Kidney epithelial cell (primary cell): Measurements from ENCODE around the gene HLX. TPM values are rescaled to one million over a fixed set of nuclear protein-coding genes. Genes with fewer than 3 reads are reported as not detected.

Experiments used
- DNase-seq: peaks from one replicate; pipeline ENCODE4 v3.0.0-alpha.2; 2010; ENCODE audit warnings: low read depth
- H3K27me3 ChIP-seq: 2 replicates; pipeline ENCODE4 v1.6.0; 2011; ENCODE audit warnings: low read length; ENCODE audit not compliant: control insufficient read depth, insufficient read depth
- H3K36me3 ChIP-seq: 2 replicates; pipeline ENCODE4 v1.5.1; 2011; ENCODE audit warnings: low read length; ENCODE audit not compliant: control insufficient read depth, insufficient read depth
- H3K4me3 ChIP-seq: 2 replicates; pipeline ENCODE4 v1.5.1; 2011; ENCODE audit warnings: low read depth, mild to moderate bottlenecking, control low read depth, low read length
- total RNA-seq: library from RNA; depleted of rRNA; stranded (reverse); fragments of >200 nt; gene quantifications from 2 replicates; pipeline ENCODE4 v1.2.3, GENCODE V29; 2015
- TF ChIP-seq, protein P1 (sequence below): IDR thresholded peaks from 2 replicates; pipeline ENCODE4 v1.5.1; 2011; ENCODE audit warnings: mild to moderate bottlenecking, moderate library complexity, low read length, control low read depth, inconsistent platforms; ENCODE audit not compliant: insufficient read depth, poor library complexity, severe bottlenecking

HLX gene
- total RNA-seq, 1 donor from 2014 or later: 3.2 TPM

DNA sequence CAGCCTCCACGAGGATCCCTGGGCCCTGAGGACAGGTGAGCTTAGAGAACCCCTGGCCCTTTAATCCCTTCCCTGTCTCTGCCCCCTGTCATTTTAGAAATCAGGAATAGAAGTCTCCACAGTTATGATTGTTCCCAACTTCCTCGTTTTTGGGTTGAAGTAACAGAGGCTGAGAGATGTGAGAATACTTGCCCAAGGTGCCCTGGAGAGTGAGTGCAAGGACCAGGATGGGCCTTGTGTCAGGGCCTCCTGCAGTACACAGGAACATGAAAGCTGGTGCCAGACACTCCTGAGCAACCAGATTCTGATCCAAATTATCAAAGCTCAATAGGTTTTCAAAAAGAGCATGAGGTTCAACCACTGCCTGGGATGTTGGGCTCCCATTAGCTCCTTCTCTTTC, 10.1 kb downstream of the HLX start:
- no peak for DNase-seq
- TF ChIP-seq, protein P1, sequence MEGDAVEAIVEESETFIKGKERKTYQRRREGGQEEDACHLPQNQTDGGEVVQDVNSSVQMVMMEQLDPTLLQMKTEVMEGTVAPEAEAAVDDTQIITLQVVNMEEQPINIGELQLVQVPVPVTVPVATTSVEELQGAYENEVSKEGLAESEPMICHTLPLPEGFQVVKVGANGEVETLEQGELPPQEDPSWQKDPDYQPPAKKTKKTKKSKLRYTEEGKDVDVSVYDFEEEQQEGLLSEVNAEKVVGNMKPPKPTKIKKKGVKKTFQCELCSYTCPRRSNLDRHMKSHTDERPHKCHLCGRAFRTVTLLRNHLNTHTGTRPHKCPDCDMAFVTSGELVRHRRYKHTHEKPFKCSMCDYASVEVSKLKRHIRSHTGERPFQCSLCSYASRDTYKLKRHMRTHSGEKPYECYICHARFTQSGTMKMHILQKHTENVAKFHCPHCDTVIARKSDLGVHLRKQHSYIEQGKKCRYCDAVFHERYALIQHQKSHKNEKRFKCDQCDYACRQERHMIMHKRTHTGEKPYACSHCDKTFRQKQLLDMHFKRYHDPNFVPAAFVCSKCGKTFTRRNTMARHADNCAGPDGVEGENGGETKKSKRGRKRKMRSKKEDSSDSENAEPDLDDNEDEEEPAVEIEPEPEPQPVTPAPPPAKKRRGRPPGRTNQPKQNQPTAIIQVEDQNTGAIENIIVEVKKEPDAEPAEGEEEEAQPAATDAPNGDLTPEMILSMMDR: no peak
- no peaks in the 10 kb centered on the region for H3K36me3 ChIP-seq
- no peak overlapping the region for H3K4me3 ChIP-seq
- H3K27me3 ChIP-seq: peaks cover 96% of the 10 kb centered on the region

DNA sequence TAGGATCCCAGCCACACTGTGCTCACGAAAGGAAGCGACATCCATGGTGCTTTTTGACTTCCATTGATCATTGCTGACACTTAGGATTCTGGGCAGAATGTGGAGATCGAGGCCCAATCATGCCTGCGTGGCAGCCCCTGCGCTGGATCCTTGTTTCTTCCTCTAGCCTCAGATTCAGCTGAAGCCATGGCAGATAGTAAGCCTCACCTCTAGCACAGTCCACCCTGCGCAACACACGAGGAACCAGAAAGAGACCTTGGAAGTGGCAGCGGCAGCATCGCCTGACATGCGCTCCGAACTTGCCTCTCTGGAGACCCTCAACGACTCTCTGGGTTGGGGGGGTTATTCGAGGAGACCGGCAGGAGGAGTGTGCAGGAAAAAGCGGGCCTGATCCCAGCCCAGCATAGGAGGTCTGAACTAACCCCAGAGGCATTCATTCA, 10.6 kb downstream of the HLX start:
- TF ChIP-seq, protein P1: no peak
- DNase-seq: no peak
- Histone ChIP-seq H3K36me3 (no peaks in the 10 kb centered on the region), H3K4me3 (no peak overlapping the region), H3K27me3 (peaks cover 96% of the 10 kb centered on the region)

DNA sequence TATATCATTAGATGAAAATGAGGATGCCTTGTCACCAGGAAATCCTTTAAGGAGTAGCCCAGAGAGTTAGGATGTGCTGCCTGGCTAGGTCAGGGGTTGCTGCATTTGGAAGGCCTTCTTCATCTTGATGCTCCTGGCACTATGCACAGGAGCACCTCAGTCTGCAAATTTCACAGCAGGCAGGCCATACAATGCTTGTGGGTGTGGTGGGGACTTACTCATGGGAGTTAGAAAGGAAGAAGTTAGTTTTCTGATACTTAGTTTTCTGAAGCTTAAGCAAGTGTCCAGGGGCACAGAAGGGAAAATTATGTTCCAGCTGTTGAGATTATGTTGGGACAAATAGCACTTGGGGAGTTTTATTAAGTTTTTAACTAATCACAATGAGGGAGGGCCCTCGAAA, 11.4 kb downstream of the HLX start:
- TF ChIP-seq, protein P1: no peak
- Histone ChIP-seq H3K36me3 (no peaks in the 10 kb centered on the region), H3K4me3 (no peak overlapping the region), H3K27me3 (peaks cover 96% of the 10 kb centered on the region)
- no peak for DNase-seq

DNA sequence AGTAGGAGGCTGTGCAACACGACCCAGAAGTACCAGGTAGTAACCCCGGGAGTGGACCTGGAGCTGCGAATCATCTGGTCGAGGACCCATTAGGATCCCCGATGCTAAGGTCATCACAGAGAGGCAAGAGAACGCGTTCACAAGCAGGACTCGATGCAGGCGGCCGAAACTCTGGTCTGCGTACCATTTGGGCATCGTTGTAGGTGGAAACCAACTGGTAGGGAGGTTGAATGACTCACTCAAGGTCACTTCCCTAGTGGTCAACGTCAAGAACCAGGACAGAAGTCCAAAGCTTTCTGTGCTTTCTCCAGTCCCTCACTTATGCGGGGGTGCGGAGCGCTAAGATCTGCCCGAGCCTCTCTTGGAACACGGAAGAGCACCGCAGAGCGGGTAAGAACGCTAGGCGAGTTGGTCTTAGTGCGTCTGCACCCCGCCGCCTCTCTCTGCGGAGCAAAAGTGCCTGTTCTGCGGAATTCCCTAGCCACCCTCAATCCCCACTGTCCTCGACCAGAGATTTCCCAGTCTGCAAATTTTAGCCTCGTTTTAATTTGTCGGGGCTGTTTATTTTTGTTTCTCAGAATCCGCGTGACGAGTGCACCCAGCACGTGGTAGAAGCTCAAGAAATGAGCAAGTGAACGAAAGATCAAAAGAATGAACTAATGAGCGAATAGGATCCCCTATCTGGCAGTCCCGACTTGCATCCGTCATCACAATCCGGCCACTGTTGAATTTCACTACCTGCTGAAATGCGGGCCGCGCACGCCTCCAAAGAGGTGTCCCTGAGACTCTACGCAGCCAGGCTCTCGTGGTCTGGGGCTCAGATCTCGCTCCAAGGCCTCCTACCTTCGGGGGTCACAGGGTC, 12.2 kb downstream of the HLX start:
- no peak overlapping the region for H3K4me3 ChIP-seq
- DNase-seq: no peak
- H3K27me3 ChIP-seq: peaks cover 99% of the 10 kb centered on the region
- TF ChIP-seq, protein P1: no peak
- no peaks in the 10 kb centered on the region for H3K36me3 ChIP-seq

DNA sequence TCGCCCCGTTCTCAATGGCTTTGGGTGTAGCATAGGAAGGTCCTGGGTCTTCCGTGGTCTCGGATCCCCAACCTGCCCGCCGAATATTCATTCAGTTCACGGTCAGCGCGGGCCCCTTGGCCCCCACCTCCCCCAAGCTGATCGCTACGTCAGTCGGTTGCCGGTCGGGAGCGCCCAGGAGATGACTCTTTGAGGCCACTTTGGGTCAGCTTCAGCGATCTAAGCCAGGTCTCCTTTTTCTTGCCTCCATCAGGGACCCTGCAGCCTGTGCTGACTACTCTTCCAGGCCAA, 12.8 kb downstream of the HLX start:
- no peak overlapping the region for H3K4me3 ChIP-seq
- DNase-seq: no peak
- no peaks in the 10 kb centered on the region for H3K36me3 ChIP-seq
- peaks cover 93% of the 10 kb centered on the region for H3K27me3 ChIP-seq
- TF ChIP-seq, protein P1: no peak
